HepG2 (cell line): ENCODE measurements around the gene RP2.

Source experiments
- EP300 ChIP-seq, 3 experiments: sonication (generic) in 1 of 3; formaldehyde crosslinking in 1 of 3; IDR thresholded peaks; 2 replicates each; pipeline versions ENCODE4 v1.5.1 to v1.6.1; 2011 to 2020; ENCODE audit warnings: low read depth in 2 of 3, low read length in 2 of 3, borderline replicate concordance in 1 of 3, improper control_type of control experiment in 1 of 3, mild to moderate bottlenecking in 1 of 3, missing genetic modification reagents in 1 of 3, moderate library complexity in 1 of 3
- ETV6 ChIP-seq: sonication (generic); formaldehyde crosslinking; conservative IDR thresholded peaks from 2 replicates; pipeline ENCODE4 v1.4.0; 2020; ENCODE audit warnings: missing genetic modification reagents
- GABPA ChIP-seq, 2 experiments: IDR thresholded peaks; 2 replicates each; pipeline ENCODE4 v1.6.1; 2011 to 2016; ENCODE audit warnings: low read depth in 2 of 2, low read length in 1 of 2, missing biosample characterization in 1 of 2, missing genetic modification characterization in 1 of 2
- ZNF205 ChIP-seq: IDR thresholded peaks from 2 replicates; pipeline ENCODE4 v1.6.1; 2018; ENCODE audit warnings: missing biosample characterization, missing genetic modification reagents
- ZNF749 ChIP-seq: sonication (generic); formaldehyde crosslinking; IDR thresholded peaks from 2 replicates; pipeline ENCODE4 v1.8.0; 2022; ENCODE audit warnings: mild to moderate bottlenecking, missing genetic modification reagents, moderate library complexity, borderline replicate concordance

DNA sequence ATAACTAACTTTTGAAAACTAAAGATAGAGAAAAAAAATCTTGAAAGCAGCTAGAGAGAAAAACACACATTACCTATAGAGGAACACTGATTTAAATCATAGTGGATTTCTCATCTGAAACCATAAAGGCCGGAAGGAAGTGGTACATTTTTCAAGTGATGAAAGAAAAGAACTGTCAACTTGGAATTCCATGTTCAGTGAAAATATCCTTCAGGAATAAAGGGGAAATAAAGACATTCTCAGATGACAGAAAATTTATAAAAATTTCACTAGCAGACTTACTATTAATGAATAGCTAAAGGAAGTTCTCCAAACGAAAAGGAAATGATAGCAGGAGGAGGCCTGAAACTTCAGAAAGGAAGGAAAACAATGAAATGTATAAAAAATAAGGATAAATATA lies 67.8 kb downstream of the RP2 start:
- no peak for TF ChIP-seq ZNF749
- TF ChIP-seq ETV6 (CRISPR knock-in tag): no peak
- TF ChIP-seq EP300 (IDR thresholded peaks at IDR 0.05; ENCODE audit: low read depth in 2 of 2, low read length in 2 of 2): no peak
- no peak for TF ChIP-seq EP300 (CRISPR knock-in tag; IDR thresholded peaks at IDR 0.05; ENCODE audit: borderline replicate concordance)
- TF ChIP-seq GABPA (IDR thresholded peaks at IDR 0.05; ENCODE audit: low read depth, low read length): no peak
- TF ChIP-seq GABPA (CRISPR knock-in tag; IDR thresholded peaks at IDR 0.05; ENCODE audit: low read depth): no peak
- no peak for TF ChIP-seq ZNF205 (CRISPR knock-in tag)
